OCI-LY3 (cell line): Measurements from ENCODE around the gene LMX1A.

Experiments used
- H2AFZ ChIP-seq: fragments of 200-600, 300-600 bp; shearing (Covaris generic); 2 replicates; pipeline ENCODE4 v1.6.0; 2014; ENCODE audit warnings: antibody characterized with exemption, low read depth, low read length
- H3K27ac ChIP-seq: fragments of 200-600, 300-600 bp; sonication (generic); 2 replicates; pipeline ENCODE4 v1.5.1; 2014; ENCODE audit warnings: mild to moderate bottlenecking, low read length, moderate library complexity, mixed read lengths
- H3K27me3 ChIP-seq: fragments of 200-600, 300-600 bp; sonication (generic); 2 replicates; pipeline ENCODE4 v1.6.1; 2014; ENCODE audit warnings: low read depth, low read length, mixed read lengths
- H3K36me3 ChIP-seq: fragments of 200-600, 300-600 bp; sonication (generic); replicated peaks from 2 replicates; pipeline ENCODE3; 2014; ENCODE audit warnings: low read depth, low read length, mixed read lengths
- H3K4me1 ChIP-seq: fragments of 300-600, 200-600 bp; sonication (generic); 2 replicates; pipeline ENCODE4 v1.6.1; 2014; ENCODE audit warnings: low read length, mixed read lengths
- H3K4me2 ChIP-seq: fragments of 200-600, 300-600 bp; sonication (generic); 2 replicates; pipeline ENCODE4 v1.6.1; 2014; ENCODE audit warnings: low read length, mixed read lengths
- H3K4me3 ChIP-seq: fragments of 300-600, 200-600 bp; sonication (generic); 2 replicates; pipeline ENCODE4 v1.5.1; 2014; ENCODE audit warnings: antibody characterized with exemption, mild to moderate bottlenecking, low read length, moderate library complexity
- H3K79me2 ChIP-seq: fragments of 300-600, 200-600 bp; shearing (Covaris generic); 2 replicates; pipeline ENCODE4 v1.6.1; 2014; ENCODE audit warnings: mild to moderate bottlenecking, low read length, mixed read lengths
- H3K9ac ChIP-seq: fragments of 300-600, 200-600 bp; shearing (Covaris generic); 2 replicates; pipeline ENCODE4 v1.6.0; 2014; ENCODE audit warnings: mild to moderate bottlenecking, low read length, moderate library complexity
- H3K9me3 ChIP-seq: fragments of 200-600, 300-600 bp; shearing (Covaris generic); 2 replicates; pipeline ENCODE4 v1.6.1; 2014; ENCODE audit warnings: low read length, mixed read lengths; ENCODE audit not compliant: insufficient read depth
- H4K20me1 ChIP-seq: fragments of 200-600, 300-600 bp; sonication (generic); 2 replicates; pipeline ENCODE4 v1.6.1; 2016; ENCODE audit warnings: low read length, mixed read lengths; ENCODE audit not compliant: insufficient read depth
- EZH2phosphoT487 ChIP-seq: fragments of 200-600 bp; shearing (Covaris generic); IDR thresholded peaks from 2 replicates; pipeline ENCODE4 v1.6.1; 2018; ENCODE audit warnings: antibody characterized with exemption, mixed run types, low read depth
- TF ChIP-seq, protein P1 (sequence below): fragments of 200-600, 300-600 bp; sonication (generic); IDR thresholded peaks from 2 replicates; pipeline ENCODE4 v1.5.1; 2014; ENCODE audit warnings: antibody characterized with exemption, low read length, low read depth

LMX1A gene

DNA sequence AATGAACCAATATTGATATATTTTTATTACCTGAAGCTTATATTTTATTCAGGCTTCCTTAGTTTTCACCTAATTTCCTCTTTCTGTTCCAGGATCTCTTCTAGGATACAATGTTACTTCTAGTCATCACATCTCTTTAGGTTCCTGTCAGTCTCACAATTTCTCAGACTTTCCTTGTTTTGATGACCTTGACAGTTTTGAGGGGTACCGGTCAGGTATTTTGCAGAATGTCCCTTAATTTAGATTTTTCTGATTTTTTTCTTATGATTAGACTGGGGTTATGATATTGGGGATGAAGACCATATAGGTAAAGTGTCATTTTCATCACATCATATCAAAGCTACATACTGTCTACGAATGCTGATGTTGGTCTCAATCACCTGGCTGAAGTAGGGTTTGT lies 167.5 kb downstream of the LMX1A start:
- no peak overlapping the region for H3K9ac ChIP-seq

DNA sequence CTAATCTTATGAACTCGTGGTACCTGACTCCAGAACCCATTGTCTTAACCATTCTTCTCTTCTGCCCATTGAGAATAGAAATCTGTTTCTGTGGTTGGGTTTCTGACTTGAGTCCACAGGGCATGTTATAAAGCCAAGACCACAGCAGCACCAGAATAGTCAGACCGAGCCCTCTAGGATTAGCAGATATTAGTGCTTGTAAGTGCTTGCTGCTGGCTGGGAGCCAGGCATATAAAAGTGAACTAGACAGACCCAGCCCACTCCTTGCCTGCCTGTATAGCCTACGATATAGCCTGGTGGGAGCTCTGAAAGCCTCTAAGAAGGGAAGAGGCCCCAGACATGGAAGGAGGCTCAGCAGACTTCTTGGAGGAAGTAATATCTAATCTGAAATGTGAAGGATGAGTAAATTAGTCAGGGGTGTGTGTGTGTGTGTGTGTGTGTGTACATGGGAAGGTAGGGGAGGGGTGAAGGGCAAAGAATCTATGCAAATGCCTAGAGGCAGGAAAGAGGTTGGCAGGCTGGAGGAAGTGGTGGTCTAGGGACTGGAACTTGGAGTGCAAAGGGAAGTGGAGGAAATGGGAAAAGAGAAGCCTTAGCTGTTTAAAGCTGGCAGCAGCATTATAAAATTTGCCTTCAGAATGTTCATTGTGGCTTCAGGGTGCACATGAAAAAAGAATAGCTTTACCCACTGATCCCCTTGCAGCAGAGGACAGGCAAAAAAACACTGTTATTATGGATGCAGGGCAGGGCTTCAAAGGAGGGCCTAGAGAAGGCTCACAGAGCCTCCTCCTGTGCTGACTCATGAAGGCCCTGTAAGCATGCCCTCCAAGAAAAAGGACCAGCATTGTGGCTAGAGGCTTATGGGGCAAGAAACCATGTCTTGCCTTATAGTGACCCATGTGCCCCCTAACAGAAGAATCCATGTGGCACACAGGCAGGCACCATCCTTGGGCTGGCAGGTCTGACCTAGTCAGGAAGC lies 169.2 kb downstream of the LMX1A start:
- Histone ChIP-seq H3K27me3 (0 out of 2 replicates have a peak, but pooled peaks cover 12% of the 10 kb centered on the region), H3K9me3 (no peaks in the 10 kb centered on the region), H3K36me3 (no peaks in the 10 kb centered on the region), H3K9ac (no peak overlapping the region), H3K27ac (no peak overlapping the region), H3K4me2 (no peak overlapping the region), H3K79me2 (no peaks in the 10 kb centered on the region), H3K4me1 (no peaks in the 10 kb centered on the region), H3K4me3 (no peak overlapping the region), H2AFZ (no peak overlapping the region), H4K20me1 (no peaks in the 10 kb centered on the region)
- no peak for TF ChIP-seq EZH2phosphoT487
- TF ChIP-seq, protein P1, sequence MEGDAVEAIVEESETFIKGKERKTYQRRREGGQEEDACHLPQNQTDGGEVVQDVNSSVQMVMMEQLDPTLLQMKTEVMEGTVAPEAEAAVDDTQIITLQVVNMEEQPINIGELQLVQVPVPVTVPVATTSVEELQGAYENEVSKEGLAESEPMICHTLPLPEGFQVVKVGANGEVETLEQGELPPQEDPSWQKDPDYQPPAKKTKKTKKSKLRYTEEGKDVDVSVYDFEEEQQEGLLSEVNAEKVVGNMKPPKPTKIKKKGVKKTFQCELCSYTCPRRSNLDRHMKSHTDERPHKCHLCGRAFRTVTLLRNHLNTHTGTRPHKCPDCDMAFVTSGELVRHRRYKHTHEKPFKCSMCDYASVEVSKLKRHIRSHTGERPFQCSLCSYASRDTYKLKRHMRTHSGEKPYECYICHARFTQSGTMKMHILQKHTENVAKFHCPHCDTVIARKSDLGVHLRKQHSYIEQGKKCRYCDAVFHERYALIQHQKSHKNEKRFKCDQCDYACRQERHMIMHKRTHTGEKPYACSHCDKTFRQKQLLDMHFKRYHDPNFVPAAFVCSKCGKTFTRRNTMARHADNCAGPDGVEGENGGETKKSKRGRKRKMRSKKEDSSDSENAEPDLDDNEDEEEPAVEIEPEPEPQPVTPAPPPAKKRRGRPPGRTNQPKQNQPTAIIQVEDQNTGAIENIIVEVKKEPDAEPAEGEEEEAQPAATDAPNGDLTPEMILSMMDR = no peak

More for the DNA sequence above, 167.5 kb downstream of the LMX1A start:
- H4K20me1 ChIP-seq = no peaks in the 10 kb centered on the region
- 0 out of 2 replicates have a peak, but pooled peaks cover 20% of the 10 kb centered on the region for H3K27me3 ChIP-seq
- no peaks in the 10 kb centered on the region for H3K4me1 ChIP-seq
- H3K4me2 ChIP-seq = no peak overlapping the region
- no peaks in the 10 kb centered on the region for H3K36me3 ChIP-seq
- TF ChIP-seq EZH2phosphoT487 = no peak
- TF ChIP-seq, protein P1 = no peak
- H3K4me3 ChIP-seq = no peak overlapping the region
- H2AFZ ChIP-seq = no peak overlapping the region
- H3K79me2 ChIP-seq = no peaks in the 10 kb centered on the region
- no peak overlapping the region for H3K27ac ChIP-seq
- H3K9me3 ChIP-seq = no peaks in the 10 kb centered on the region

DNA sequence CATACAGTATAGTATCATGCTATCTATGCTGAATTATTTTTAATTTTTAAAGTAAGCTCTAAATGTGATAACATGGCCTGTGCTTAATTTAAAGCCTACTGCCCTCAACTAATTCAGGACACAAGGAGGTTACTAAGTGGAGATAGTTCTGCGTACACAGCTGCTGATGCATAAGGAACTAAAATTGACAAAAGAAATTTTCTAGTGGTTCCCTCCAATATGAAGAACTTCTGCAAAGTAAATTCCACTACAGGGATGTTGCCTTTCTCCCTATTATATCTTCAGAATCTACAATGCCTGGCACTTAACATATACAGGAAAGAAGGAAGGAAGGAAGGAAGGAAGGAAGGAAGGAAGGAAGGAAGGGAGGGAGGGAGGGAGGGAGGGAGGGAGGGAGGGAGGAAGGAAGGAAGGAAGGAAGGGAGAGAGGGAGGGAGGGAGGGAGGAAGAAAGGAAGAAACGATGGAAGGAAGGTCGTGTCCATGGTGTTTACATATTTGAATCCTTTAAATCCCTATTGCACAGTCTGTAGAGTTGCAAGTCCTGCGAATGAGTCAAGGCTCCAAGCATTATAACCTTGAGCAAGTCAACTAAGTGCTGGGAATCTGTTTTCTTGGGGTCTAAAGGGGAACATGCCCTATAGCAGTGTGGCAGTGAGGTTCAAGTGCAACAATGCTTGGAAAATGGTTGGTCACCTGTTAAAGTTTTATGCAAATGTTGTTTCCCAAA lies 171.2 kb downstream of the LMX1A start:
- Histone ChIP-seq H2AFZ (no peak overlapping the region), H3K4me2 (no peak overlapping the region), H3K4me1 (no peaks in the 10 kb centered on the region), H3K36me3 (no peaks in the 10 kb centered on the region), H3K27ac (no peak overlapping the region), H3K4me3 (no peak overlapping the region), H4K20me1 (no peaks in the 10 kb centered on the region), H3K27me3 (0 out of 2 replicates have a peak, but pooled peaks cover 3% of the 10 kb centered on the region), H3K9me3 (no peaks in the 10 kb centered on the region), H3K79me2 (no peaks in the 10 kb centered on the region), H3K9ac (no peak overlapping the region)
- TF ChIP-seq, protein P1 = no peak
- no peak for TF ChIP-seq EZH2phosphoT487

DNA sequence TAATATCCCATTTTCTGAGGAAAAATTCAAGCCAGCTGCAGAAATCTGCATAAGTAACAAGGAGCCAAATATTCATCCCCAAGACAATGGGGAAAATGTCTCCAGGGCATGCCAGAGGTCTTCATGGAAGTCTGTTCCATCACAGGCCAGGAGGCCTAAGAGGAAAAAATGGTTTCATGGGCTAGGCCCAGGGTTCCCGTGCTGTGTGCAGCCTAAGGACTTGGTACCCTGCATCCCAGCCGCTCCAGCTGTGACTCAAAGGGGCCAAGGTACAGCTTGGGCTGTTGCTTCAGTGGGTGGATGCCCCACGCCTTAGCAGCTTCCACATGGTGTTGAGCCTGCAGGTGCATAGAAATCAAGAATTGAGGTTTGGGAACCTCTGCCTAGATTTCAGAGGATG lies 173.5 kb downstream of the LMX1A start:
- Histone ChIP-seq H3K27me3 (peaks cover 5% of the 10 kb centered on the region; the same call in 1 of the 2 replicates), H2AFZ (no peak overlapping the region), H3K4me3 (no peak overlapping the region), H3K9ac (no peak overlapping the region), H3K4me2 (no peak overlapping the region), H3K27ac (no peak overlapping the region), H4K20me1 (no peaks in the 10 kb centered on the region), H3K36me3 (no peaks in the 10 kb centered on the region), H3K4me1 (no peaks in the 10 kb centered on the region), H3K79me2 (no peaks in the 10 kb centered on the region), H3K9me3 (no peaks in the 10 kb centered on the region)
- no peak for TF ChIP-seq EZH2phosphoT487
- TF ChIP-seq, protein P1 = no peak
